Hepatocyte (in vitro differentiated cells): ENCODE measurements around the gene UGT1A10. TPM values are rescaled to one million over a fixed set of nuclear protein-coding genes. Genes with fewer than 3 reads are reported as not detected.

Experiments
- DNase-seq: peaks from one replicate; pipeline ENCODE4 v3.0.0-alpha.2; 2016; ENCODE audit warnings: low spot score
- H2AFZ ChIP-seq: fragments of 200-600 bp; sonication (generic); 2 replicates; pipeline ENCODE4 v1.6.0; 2016; ENCODE audit warnings: antibody characterized with exemption, mild to moderate bottlenecking
- H3K27ac ChIP-seq: fragments of 200-600 bp; sonication (generic); 2 replicates; pipeline ENCODE4 v1.5.1; 2016; ENCODE audit warnings: mild to moderate bottlenecking
- H3K27me3 ChIP-seq: fragments of 200-600 bp; sonication (generic); 2 replicates; pipeline ENCODE4 v1.6.1; 2016
- H3K36me3 ChIP-seq: fragments of 200-600 bp; sonication (generic); replicated peaks from 2 replicates; pipeline ENCODE4 v1.5.1; 2016; ENCODE audit warnings: low read depth; ENCODE audit not compliant: insufficient read depth
- H3K4me1 ChIP-seq: fragments of 200-600 bp; sonication (generic); 2 replicates; pipeline ENCODE4 v1.5.1; 2016; ENCODE audit warnings: mild to moderate bottlenecking, moderate library complexity; ENCODE audit not compliant: insufficient read depth
- H3K4me2 ChIP-seq: fragments of 200-600 bp; sonication (generic); 2 replicates; pipeline ENCODE4 v1.6.0; 2016
- H3K4me3 ChIP-seq: fragments of 200-600 bp; sonication (generic); 2 replicates; pipeline ENCODE4 v1.5.1; 2016; ENCODE audit warnings: mild to moderate bottlenecking
- H3K79me2 ChIP-seq: fragments of 200-600 bp; sonication (generic); 2 replicates; pipeline ENCODE4 v1.6.0; 2017; ENCODE audit warnings: mild to moderate bottlenecking
- H3K9me2 ChIP-seq: fragments of 200-600 bp; sonication (generic); replicated peaks from 2 replicates; pipeline ENCODE4 v1.6.0; 2017; ENCODE audit warnings: mild to moderate bottlenecking; ENCODE audit not compliant: insufficient read depth
- H3K9me3 ChIP-seq: fragments of 200-600 bp; sonication (generic); 2 replicates; pipeline ENCODE4 v1.5.1; 2016; ENCODE audit warnings: low read depth, mild to moderate bottlenecking
- H4K20me1 ChIP-seq: fragments of 200-600 bp; sonication (generic); 2 replicates; pipeline ENCODE4 v1.6.0; 2016; ENCODE audit warnings: mild to moderate bottlenecking; ENCODE audit not compliant: insufficient read depth, poor library complexity, severe bottlenecking
- EZH2 ChIP-seq: fragments of 200-600 bp; sonication (generic); IDR thresholded peaks from 2 replicates; pipeline ENCODE4 v1.6.1; 2016; ENCODE audit warnings: antibody characterized with exemption, mild to moderate bottlenecking, borderline replicate concordance
- EZH2phosphoT487 ChIP-seq: fragments of 200-600 bp; sonication (generic); IDR thresholded peaks from one replicate; pipeline ENCODE4 v1.6.1; 2018; ENCODE audit warnings: antibody characterized with exemption, mild to moderate bottlenecking, low read depth, moderate library complexity; ENCODE audit not compliant: unreplicated experiment, severe bottlenecking
- WGBS: methylation state at CpG from one replicate; pipeline ENCODE4 v1.1.6; 2016; ENCODE audit warnings: low lambda C conversion rate; ENCODE audit errors: missing lambda C conversion rate; 5-methylcytosine and 5-hydroxymethylcytosine counted together
- polyA plus RNA-seq: library from polyadenylated mRNA; unstranded; fragments of >200 nt; fragmentation: Nextera tagmentation; extraction: Ambion mirVana; gene quantifications from 2 replicates; pipeline ENCODE4 v1.2.1, GENCODE V29; 2016
- total RNA-seq: library from RNA; depleted of rRNA; stranded (reverse); fragments of >200 nt; gene quantifications from 2 replicates; pipeline ENCODE4 v1.2.3, GENCODE V29; 2014
- TF ChIP-seq, protein P1 (sequence below): fragments of 200-600 bp; sonication (generic); IDR thresholded peaks from 2 replicates; pipeline ENCODE4 v1.5.1; 2016; ENCODE audit warnings: antibody characterized with exemption, mild to moderate bottlenecking; ENCODE audit not compliant: poor library complexity

UGT1A10 gene
- total and polyA plus RNA-seq, 2 experiments from 2014 or later: not detected

DNA sequence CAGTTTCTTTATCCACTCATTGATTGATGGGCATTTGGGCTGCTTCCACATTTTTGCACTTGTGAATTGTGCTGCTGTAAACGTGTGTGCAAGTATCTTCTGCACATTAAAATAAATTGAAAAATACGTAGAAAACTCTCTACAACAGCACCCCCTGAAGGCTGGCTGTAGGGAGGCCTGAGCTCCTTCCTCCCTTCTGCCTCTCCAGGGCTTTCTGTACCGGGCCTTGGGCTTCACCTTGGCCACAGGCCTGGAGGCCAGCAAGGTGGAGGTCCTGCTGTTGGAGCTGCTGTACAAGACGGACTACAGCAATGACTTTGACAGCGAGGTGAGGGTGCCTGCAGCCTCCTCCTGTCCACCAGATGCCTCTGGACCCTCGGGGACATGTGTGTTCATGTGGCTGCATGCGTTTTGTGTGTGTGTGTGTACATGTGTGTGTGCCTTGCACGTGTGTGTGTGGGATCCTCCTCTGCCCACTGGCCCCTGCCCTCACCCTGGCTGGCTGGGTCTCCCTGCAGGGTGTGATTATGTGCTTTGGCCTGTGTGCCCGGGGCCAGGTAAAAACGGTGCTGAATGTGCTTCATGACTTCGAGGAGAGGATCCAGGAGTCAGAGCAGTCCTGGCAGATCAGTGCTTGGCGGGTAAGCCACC lies 171.1 kb downstream of the UGT1A10 start:
- H3K9me3 ChIP-seq: no peaks in the 10 kb centered on the region
- H3K4me3 ChIP-seq: no peak overlapping the region
- no peaks in the 10 kb centered on the region for H3K36me3 ChIP-seq
- no peaks in the 10 kb centered on the region for H3K79me2 ChIP-seq
- no peaks in the 10 kb centered on the region for H3K9me2 ChIP-seq
- H4K20me1 ChIP-seq: no peaks in the 10 kb centered on the region
- no peaks in the 10 kb centered on the region for H3K27me3 ChIP-seq
- H3K4me1 ChIP-seq: no peaks in the 10 kb centered on the region
- 72% methylated on average over 12 of the region's 12 CpGs for WGBS
- no peak overlapping the region for H2AFZ ChIP-seq
- no peak for DNase-seq
- H3K4me2 ChIP-seq: no peak overlapping the region
- no peak overlapping the region for H3K27ac ChIP-seq
- TF ChIP-seq, protein P1, sequence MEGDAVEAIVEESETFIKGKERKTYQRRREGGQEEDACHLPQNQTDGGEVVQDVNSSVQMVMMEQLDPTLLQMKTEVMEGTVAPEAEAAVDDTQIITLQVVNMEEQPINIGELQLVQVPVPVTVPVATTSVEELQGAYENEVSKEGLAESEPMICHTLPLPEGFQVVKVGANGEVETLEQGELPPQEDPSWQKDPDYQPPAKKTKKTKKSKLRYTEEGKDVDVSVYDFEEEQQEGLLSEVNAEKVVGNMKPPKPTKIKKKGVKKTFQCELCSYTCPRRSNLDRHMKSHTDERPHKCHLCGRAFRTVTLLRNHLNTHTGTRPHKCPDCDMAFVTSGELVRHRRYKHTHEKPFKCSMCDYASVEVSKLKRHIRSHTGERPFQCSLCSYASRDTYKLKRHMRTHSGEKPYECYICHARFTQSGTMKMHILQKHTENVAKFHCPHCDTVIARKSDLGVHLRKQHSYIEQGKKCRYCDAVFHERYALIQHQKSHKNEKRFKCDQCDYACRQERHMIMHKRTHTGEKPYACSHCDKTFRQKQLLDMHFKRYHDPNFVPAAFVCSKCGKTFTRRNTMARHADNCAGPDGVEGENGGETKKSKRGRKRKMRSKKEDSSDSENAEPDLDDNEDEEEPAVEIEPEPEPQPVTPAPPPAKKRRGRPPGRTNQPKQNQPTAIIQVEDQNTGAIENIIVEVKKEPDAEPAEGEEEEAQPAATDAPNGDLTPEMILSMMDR: no peak

- H3K36me3 ChIP-seq: no peaks in the 10 kb centered on the region
- no peaks in the 10 kb centered on the region for H4K20me1 ChIP-seq
- TF ChIP-seq EZH2 (no peak), EZH2phosphoT487 (no peak)
- TF ChIP-seq, protein P1: no peak
- H3K27me3 ChIP-seq: no peaks in the 10 kb centered on the region
- no peak overlapping the region for H3K4me2 ChIP-seq
- H3K79me2 ChIP-seq: no peaks in the 10 kb centered on the region
- H3K27ac ChIP-seq: no peak overlapping the region
- 81% methylated on average over 10 of the region's 10 CpGs for WGBS
- no peak for DNase-seq
- no peaks in the 10 kb centered on the region for H3K4me1 ChIP-seq
- H3K9me2 ChIP-seq: no peaks in the 10 kb centered on the region
- no peaks in the 10 kb centered on the region for H3K9me3 ChIP-seq
- no peak overlapping the region for H3K4me3 ChIP-seq
- no peak overlapping the region for H2AFZ ChIP-seq
These were observed 172.0 kb downstream of the UGT1A10 start for GRCh38 chr2:233807966-233808935.

- Histone ChIP-seq H3K27ac (no peak overlapping the region), H3K36me3 (no peaks in the 10 kb centered on the region), H4K20me1 (no peaks in the 10 kb centered on the region), H3K4me1 (no peaks in the 10 kb centered on the region), H3K4me2 (no peak overlapping the region), H2AFZ (no peak overlapping the region), H3K9me3 (no peaks in the 10 kb centered on the region), H3K4me3 (no peak overlapping the region), H3K79me2 (no peaks in the 10 kb centered on the region), H3K27me3 (no peaks in the 10 kb centered on the region), H3K9me2 (no peaks in the 10 kb centered on the region)
- WGBS: 93% methylated on average over 6 of the region's 6 CpGs
- DNase-seq: no peak
- TF ChIP-seq EZH2 (no peak), EZH2phosphoT487 (no peak)
- TF ChIP-seq, protein P1: no peak
These were observed 174.1 kb downstream of the UGT1A10 start for GRCh38 chr2:233810385-233810784.
